Endothelial cell of umbilical vein (primary cell): ENCODE results near the gene ANKS6. TPM values are rescaled to one million over a fixed set of nuclear protein-coding genes. Genes with fewer than 3 reads are reported as not detected.

ENCODE experiments used
- BruUV-seq: library from RNA; stranded (reverse); fragments of 400-500 nt; replicated peaks from 2 replicates; lab custom pipeline; 2021; lab: Mats Ljungman, UMichigan
- CTCF ChIA-PET: fragments of 300-600, 350-600 bp; sonication (Branson Sonifier 250); formaldehyde crosslinking; loops from one replicate; lab custom pipeline; 2021; ENCODE audit warnings: antibody characterized with exemption, inconsistent platforms; lab: Charles Lee
- POLR2A ChIA-PET: fragments of 300-600, 350-600 bp; sonication (Branson Sonifier 250); formaldehyde crosslinking; loops from one replicate; lab custom pipeline; 2021; ENCODE audit warnings: antibody characterized with exemption, inconsistent platforms; lab: Charles Lee
- DNase-seq: peaks from one replicate; pipeline ENCODE4 v3.0.0-alpha.2; 2011; ENCODE audit warnings: low read depth, low spot score
- FAIRE-seq: peaks from 2 replicates; lab custom pipeline; 2011; peaks lifted over from hg19 to GRCh38; lab: Jason Lieb, UNC
- H2AFZ ChIP-seq: 2 replicates; pipeline ENCODE4 v1.6.0; 2012; ENCODE audit warnings: low read depth, low read length, control low read depth, inconsistent platforms
- H3K27ac ChIP-seq: 2 replicates; pipeline ENCODE4 v1.5.1; 2011; ENCODE audit warnings: low read depth, mild to moderate bottlenecking, control low read depth, low read length, moderate library complexity; ENCODE audit not compliant: insufficient read depth
- H3K27me3 ChIP-seq, 2 experiments: 2 replicates each; pipeline versions ENCODE4 v1.6.0 to v1.6.1; 2011; ENCODE audit warnings: low read length in 2 of 2, mixed read lengths in 1 of 2; ENCODE audit not compliant: control insufficient read depth in 2 of 2, insufficient read depth in 2 of 2
- H3K36me3 ChIP-seq, 2 experiments: 2 replicates in 1 of 2; 3 replicates in 1 of 2; pipeline ENCODE4 v1.5.1; 2011; ENCODE audit warnings: low read length in 2 of 2, mild to moderate bottlenecking in 1 of 2, moderate library complexity in 1 of 2; ENCODE audit not compliant: control insufficient read depth in 2 of 2, insufficient read depth in 2 of 2; ENCODE audit errors: extremely low read depth in 1 of 2
- H3K4me1 ChIP-seq: 3 replicates; pipeline ENCODE4 v1.5.1; 2011; ENCODE audit warnings: mild to moderate bottlenecking, low read length; ENCODE audit not compliant: control insufficient read depth, insufficient read depth; ENCODE audit errors: extremely low read depth
- H3K4me2 ChIP-seq: 2 replicates; pipeline ENCODE4 v1.6.1; 2011; ENCODE audit warnings: low read length, control low read depth, mixed read lengths; ENCODE audit not compliant: insufficient read depth
- H3K4me3 ChIP-seq, 3 experiments: fragments of 200-600 bp in 1 of 3; sonication (generic), shearing (Covaris generic) in 1 of 3; replicated peaks in 1 of 3; 2 replicates each; pipeline ENCODE4 v1.5.1; 2011 to 2016; ENCODE audit warnings: control low read depth in 3 of 3, low read length in 3 of 3, mild to moderate bottlenecking in 2 of 3, inconsistent platforms in 1 of 3, low read depth in 1 of 3, moderate library complexity in 1 of 3; ENCODE audit not compliant: insufficient read depth in 1 of 3
- H3K79me2 ChIP-seq: 2 replicates; pipeline ENCODE4 v1.6.0; 2012; ENCODE audit warnings: low read length, inconsistent platforms; ENCODE audit not compliant: control insufficient read depth, insufficient read depth
- H3K9ac ChIP-seq: replicated peaks from 2 replicates; pipeline ENCODE3; 2011; ENCODE audit warnings: low read length, control low read depth; ENCODE audit not compliant: insufficient read depth; ENCODE audit errors: extremely low read depth
- H3K9me1 ChIP-seq: replicated peaks from 3 replicates; pipeline ENCODE4 v1.6.0; 2011; ENCODE audit warnings: mild to moderate bottlenecking, low read length; ENCODE audit not compliant: control insufficient read depth, insufficient read depth; ENCODE audit errors: extremely low read depth
- H3K9me3 ChIP-seq: replicated peaks from 2 replicates; pipeline ENCODE4 v1.5.1; 2012; ENCODE audit warnings: low read length, inconsistent platforms; ENCODE audit not compliant: control insufficient read depth, insufficient read depth
- H4K20me1 ChIP-seq: replicated peaks from 2 replicates; pipeline ENCODE3; 2011; ENCODE audit warnings: mild to moderate bottlenecking, low read length; ENCODE audit not compliant: control insufficient read depth, insufficient read depth; ENCODE audit errors: extremely low read depth
- CTCF ChIP-seq, 2 donors: IDR thresholded peaks; 1 replicate in 1 of 2; 2 replicates in 1 of 2; pipeline ENCODE4 v1.5.1; 2011; ENCODE audit warnings: low read length in 2 of 2, mild to moderate bottlenecking in 2 of 2, moderate library complexity in 2 of 2, control low read depth in 1 of 2, inconsistent platforms in 1 of 2, low read depth in 1 of 2; ENCODE audit not compliant: insufficient read depth in 1 of 2; ENCODE audit errors: extremely low read depth in 1 of 2
- EZH2 ChIP-seq: IDR thresholded peaks from 2 replicates; pipeline ENCODE4 v1.6.1; 2012; ENCODE audit warnings: borderline replicate concordance, low read depth, mild to moderate bottlenecking, moderate library complexity, low read length, inconsistent platforms; ENCODE audit not compliant: severe bottlenecking
- FOS ChIP-seq: IDR thresholded peaks from 2 replicates; pipeline ENCODE4 v1.6.1; 2011; ENCODE audit warnings: mild to moderate bottlenecking, low read length, moderate library complexity, borderline replicate concordance; ENCODE audit not compliant: insufficient read depth
- GATA2 ChIP-seq: IDR thresholded peaks from 2 replicates; pipeline ENCODE4 v1.7.0; 2011; ENCODE audit warnings: low read depth, mild to moderate bottlenecking, moderate library complexity, mixed read lengths, low read length; ENCODE audit not compliant: insufficient read length, insufficient read depth
- JUN ChIP-seq: IDR thresholded peaks from 2 replicates; pipeline ENCODE4 v1.6.1; 2011; ENCODE audit warnings: borderline replicate concordance, low read depth; ENCODE audit not compliant: insufficient read length, insufficient read depth
- MYC ChIP-seq: IDR thresholded peaks from one replicate; pipeline ENCODE4 v1.6.1; 2011; ENCODE audit warnings: mild to moderate bottlenecking, low read depth, low read length
- POLR2A ChIP-seq: IDR thresholded peaks from 2 replicates; pipeline ENCODE4 v1.6.1; 2012; ENCODE audit warnings: low read depth, mild to moderate bottlenecking, control low read depth, low read length
- POLR2AphosphoS5 ChIP-seq: IDR thresholded peaks from 2 replicates; pipeline ENCODE4 v1.6.1; 2012; ENCODE audit warnings: low read depth, mild to moderate bottlenecking, control low read depth, low read length, moderate library complexity; ENCODE audit not compliant: insufficient read depth
- dilution Hi-C: fragments of 300-500 bp; cut with MboI; formaldehyde crosslinking; loops from one replicate; pipeline ENCODE4 v1.15.0; 2019; ENCODE audit warnings: low sequenced_read_pairs; ENCODE audit not compliant: extremely low pct_ligation_motif_present
- intact Hi-C: fragments of 100-400 bp; cut with micrococcal nuclease; formaldehyde crosslinking; loops from one replicate; pipeline ENCODE4 v1.10.0; 2022
- polyA plus RNA-seq, 4 experiments: library from polyadenylated mRNA; depleted of rRNA in 3 of 4; stranded (reverse) in 3 of 4; unstranded in 1 of 4; fragments of >200 nt; gene quantifications; 2 replicates each; pipeline versions ENCODE4 v1.2.1 to v1.2.3, GENCODE V29; 2011 to 2012; ENCODE audit warnings: missing spikeins in 1 of 4
- total RNA-seq: library from RNA; stranded (reverse); gene quantifications from 2 replicates; pipeline ENCODE4 v1.2.3, GENCODE V29; 2021
- TF ChIP-seq, protein P1 (sequence below): IDR thresholded peaks from 2 replicates; pipeline ENCODE4 v1.6.1; 2011; ENCODE audit not compliant: insufficient read depth, insufficient read length

Gene ANKS6
- total and polyA plus RNA-seq, 2 donors (not counting 3 experiments of a cell fraction or from before 2014, with no cell fraction given): 15.5 to 18.6 TPM

DNA sequence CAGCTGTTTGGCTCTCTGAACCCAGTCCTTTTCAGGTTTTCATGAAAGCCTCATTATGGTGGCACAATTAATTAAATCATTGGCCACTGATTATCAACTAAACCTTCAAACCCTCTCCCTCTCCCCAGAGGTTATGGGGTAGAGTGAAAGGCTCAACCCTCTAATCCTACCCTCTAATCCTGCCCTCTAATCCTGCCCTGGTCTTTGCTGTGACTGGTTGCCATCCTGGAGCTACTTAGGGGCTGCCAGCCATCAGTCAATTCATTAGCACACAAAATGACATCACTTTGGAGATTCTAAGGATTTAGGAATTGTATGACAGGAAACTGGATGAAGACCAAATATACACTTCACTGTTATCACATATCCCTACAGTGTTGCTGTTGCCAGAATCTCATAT is 36.1 kb downstream of the ANKS6 start:
- POLR2A ChIA-PET: no interaction called here
- dilution Hi-C loops: loop anchor here (25.0 kb wide), 1 partner anchor 473 kb away; no protein-coding TSS in a partner anchor
- no peak for DNase-seq

More for the DNA sequence above, 36.1 kb downstream of the ANKS6 start:
- H3K27me3 ChIP-seq: no peaks in the 10 kb centered on the region
- H3K4me1 ChIP-seq: no peaks in the 10 kb centered on the region
- H2AFZ ChIP-seq: no peak overlapping the region
- no peaks in the 10 kb centered on the region for H4K20me1 ChIP-seq
- no peak overlapping the region for H3K4me2 ChIP-seq
- TF ChIP-seq, protein P1, sequence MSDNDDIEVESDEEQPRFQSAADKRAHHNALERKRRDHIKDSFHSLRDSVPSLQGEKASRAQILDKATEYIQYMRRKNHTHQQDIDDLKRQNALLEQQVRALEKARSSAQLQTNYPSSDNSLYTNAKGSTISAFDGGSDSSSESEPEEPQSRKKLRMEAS: no peak
- TF ChIP-seq CTCF (IDR thresholded peaks at IDR 0.05; ENCODE audit: extremely low read depth in 1 of 2, insufficient read depth in 1 of 2, low read depth in 1 of 2, low read length in 2 of 2) (no peak), EZH2 (no peak), POLR2A (no peak), JUN (no peak), FOS (no peak), POLR2AphosphoS5 (no peak), GATA2 (no peak), MYC (no peak)
- H3K4me3 ChIP-seq: no peak overlapping the region
- no peak for FAIRE-seq
- CTCF ChIA-PET: no interaction called here
- H3K27ac ChIP-seq: no peak overlapping the region
- intact Hi-C loops: no loop called here
- H3K9ac ChIP-seq: no peak overlapping the region
- no peaks in the 10 kb centered on the region for H3K36me3 ChIP-seq
- H3K9me1 ChIP-seq: no peaks in the 10 kb centered on the region
- H3K9me3 ChIP-seq: no peaks in the 10 kb centered on the region
- BruUV-seq: no TSS peak
- H3K79me2 ChIP-seq: no peaks in the 10 kb centered on the region
